RWPE2 (cell line): ENCODE results near the gene EVC.

ENCODE experiments used
- ATAC-seq: fragments of 200-7000 bp; cut with Tn5 transposase; 3 replicates; pipeline ENCODE4 v1.9.1; 2021; ENCODE audit warnings: low read depth
- DNase-seq: peaks from one replicate; pipeline ENCODE4 v3.0.0-alpha.2; 2020; ENCODE audit warnings: low spot score
- H3K27ac ChIP-seq: fragments of 450-650 bp; 2 replicates; pipeline ENCODE4 v1.5.1; 2017; ENCODE audit warnings: mild to moderate bottlenecking; ENCODE audit not compliant: poor library complexity, severe bottlenecking
- H3K27me3 ChIP-seq: fragments of 250-450 bp; sonication (Bioruptor Pico); 2 replicates; pipeline ENCODE4 v1.5.1; 2021; ENCODE audit warnings: mild to moderate bottlenecking, moderate library complexity; ENCODE audit not compliant: insufficient read depth, poor library complexity, severe bottlenecking
- H3K36me3 ChIP-seq: fragments of 250-450 bp; sonication (Bioruptor Pico); 2 replicates; pipeline ENCODE4 v1.5.1; 2020; ENCODE audit warnings: low read depth, mild to moderate bottlenecking, moderate library complexity
- H3K4me1 ChIP-seq: fragments of 250-450 bp; sonication (Bioruptor Pico); 2 replicates; pipeline ENCODE4 v1.5.1; 2021; ENCODE audit warnings: mild to moderate bottlenecking, moderate library complexity; ENCODE audit not compliant: insufficient read depth, poor library complexity, severe bottlenecking
- H3K4me3 ChIP-seq: fragments of 250-450 bp; sonication (Bioruptor Pico); 2 replicates; pipeline ENCODE4 v1.5.1; 2021; ENCODE audit warnings: mild to moderate bottlenecking, moderate library complexity; ENCODE audit not compliant: severe bottlenecking
- H3K9me3 ChIP-seq: fragments of 250-450 bp; sonication (Bioruptor Pico); 2 replicates; pipeline ENCODE4 v1.5.1; 2021; ENCODE audit warnings: mild to moderate bottlenecking, moderate library complexity; ENCODE audit not compliant: severe bottlenecking
- CTCF ChIP-seq: fragments of 450-650 bp; IDR thresholded peaks from one replicate; pipeline ENCODE4 v1.5.1; 2017; ENCODE audit warnings: mild to moderate bottlenecking, moderate library complexity; ENCODE audit not compliant: poor library complexity, severe bottlenecking

Gene EVC

DNA sequence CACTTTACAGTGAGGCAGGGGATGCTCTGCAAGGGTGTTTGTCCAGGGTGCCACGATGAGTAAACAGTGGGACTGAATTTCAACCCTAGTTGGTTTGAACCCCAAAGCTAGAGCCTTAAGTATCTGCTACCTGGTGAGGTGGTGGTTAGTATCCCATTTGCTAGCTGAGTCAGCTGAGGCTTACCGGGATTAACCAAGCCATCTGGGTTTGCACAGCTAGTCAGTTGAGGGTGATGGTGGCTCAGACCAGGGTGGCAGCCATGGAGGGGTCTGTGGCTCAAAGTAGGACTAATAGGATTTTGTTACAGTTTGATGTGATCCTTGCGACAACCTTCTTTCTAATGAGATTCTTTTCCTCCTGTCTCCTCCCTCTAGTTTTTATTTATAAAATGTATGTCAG is 1.9 kb downstream of the EVC start:
- TF ChIP-seq CTCF = no peak
- no peak for DNase-seq
- Histone ChIP-seq H3K9me3 (peaks cover 3% of the 10 kb centered on the region), H3K4me1 (peaks cover 12% of the 10 kb centered on the region), H3K36me3 (peaks cover 24% of the 10 kb centered on the region), H3K4me3 (no peak overlapping the region), H3K27ac (peak overlapping the region; percentile 62), H3K27me3 (no peaks in the 10 kb centered on the region)
- ATAC-seq = no peak

GRCh38 chr4:5713861-5714260 is 2.9 kb downstream of the EVC start:
- no peak for ATAC-seq
- no peak for DNase-seq
- H3K9me3 ChIP-seq = peaks cover 3% of the 10 kb centered on the region
- no peak overlapping the region for H3K27ac ChIP-seq
- H3K4me3 ChIP-seq = no peak overlapping the region
- H3K4me1 ChIP-seq = peaks cover 12% of the 10 kb centered on the region
- peaks cover 33% of the 10 kb centered on the region for H3K36me3 ChIP-seq
- no peak for TF ChIP-seq CTCF
- H3K27me3 ChIP-seq = no peaks in the 10 kb centered on the region

DNA sequence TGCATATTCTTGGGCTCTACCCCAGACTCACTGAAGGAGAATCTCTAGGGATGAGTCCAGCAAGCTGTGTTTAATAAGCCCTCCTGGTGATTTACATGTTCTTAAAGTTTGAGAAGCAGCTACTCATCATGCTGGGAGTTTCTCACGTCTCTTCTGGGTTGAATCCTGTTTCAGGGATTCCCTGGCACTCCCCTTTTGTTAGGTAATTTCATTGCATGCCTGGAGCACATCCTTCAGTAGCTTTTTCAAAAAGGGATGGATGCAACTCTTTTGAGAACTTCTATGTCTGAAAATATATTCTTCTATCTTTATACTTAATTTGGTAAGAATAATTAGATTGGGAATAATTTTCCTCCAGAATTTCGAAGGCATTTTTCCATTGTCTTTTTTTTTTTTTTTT is 4.4 kb downstream of the EVC start:
- DNase-seq (no peak), ATAC-seq (no peak)
- H3K36me3 ChIP-seq = peaks cover 47% of the 10 kb centered on the region
- peaks cover 3% of the 10 kb centered on the region for H3K9me3 ChIP-seq
- H3K27ac ChIP-seq = no peak overlapping the region
- no peaks in the 10 kb centered on the region for H3K27me3 ChIP-seq
- TF ChIP-seq CTCF = no peak
- peaks cover 5% of the 10 kb centered on the region for H3K4me1 ChIP-seq
- no peak overlapping the region for H3K4me3 ChIP-seq

- no peaks in the 10 kb centered on the region for H3K27me3 ChIP-seq
- no peak overlapping the region for H3K27ac ChIP-seq
- H3K4me3 ChIP-seq = no peak overlapping the region
- H3K4me1 ChIP-seq = no peaks in the 10 kb centered on the region
- DNase-seq = no peak
- no peak for TF ChIP-seq CTCF
- H3K9me3 ChIP-seq = peaks cover 3% of the 10 kb centered on the region
- peaks cover 57% of the 10 kb centered on the region for H3K36me3 ChIP-seq
- no peak for ATAC-seq
These were observed 5.4 kb downstream of the EVC start for GRCh38 chr4:5716391-5716790.

GRCh38 chr4:5717449-5718158 is 6.6 kb downstream of the EVC start:
- ATAC-seq (no peak), DNase-seq (no peak)
- Histone ChIP-seq H3K4me1 (no peaks in the 10 kb centered on the region), H3K4me3 (no peak overlapping the region), H3K27me3 (no peaks in the 10 kb centered on the region), H3K27ac (no peak overlapping the region), H3K9me3 (peaks cover 3% of the 10 kb centered on the region), H3K36me3 (peaks cover 68% of the 10 kb centered on the region)
- TF ChIP-seq CTCF = no peak
